Tibial nerve (tissue), 4 donors: Measurements from ENCODE around the gene CNOT1. TPM values are rescaled to one million over a fixed set of nuclear protein-coding genes. Genes with fewer than 3 reads are reported as not detected.

Experiments
- DNase-seq, 2 donors: peaks; one replicate each; pipeline ENCODE4 v3.0.0-alpha.2; 2019; ENCODE audit warnings: low spot score in 2 of 2
- H3K27ac ChIP-seq, 4 donors: fragments of 200-600 bp; sonication (generic) in 3 of 4; one replicate each; pipeline ENCODE4 v1.5.1; 2017 to 2019; ENCODE audit warnings: mild to moderate bottlenecking in 1 of 4
- H3K27me3 ChIP-seq, 2 donors: fragments of 200-600 bp; sonication (generic) in 1 of 2; one replicate each; pipeline versions ENCODE4 v1.5.1 to v1.6.0; 2017 to 2019
- H3K36me3 ChIP-seq, 3 donors: fragments of 200-600 bp; sonication (generic); one replicate each; pipeline ENCODE4 v1.5.1; 2018 to 2019
- H3K4me1 ChIP-seq, 4 donors: fragments of 200-600 bp; sonication (generic) in 3 of 4; one replicate each; pipeline ENCODE4 v1.5.1; 2017 to 2019
- H3K4me3 ChIP-seq, 4 donors: fragments of 200-600 bp; sonication (generic) in 3 of 4; one replicate each; pipeline ENCODE4 v1.5.1; 2017 to 2019; ENCODE audit warnings: mild to moderate bottlenecking in 1 of 4, moderate library complexity in 1 of 4
- H3K9me3 ChIP-seq, 4 donors: fragments of 200-600 bp; sonication (generic) in 3 of 4; one replicate each; pipeline ENCODE4 v1.5.1; 2017 to 2019
- EP300 ChIP-seq, 2 donors: sonication (generic); formaldehyde crosslinking; IDR thresholded peaks; one replicate each; pipeline ENCODE4 v1.6.1; 2017; ENCODE audit warnings: antibody characterized with exemption in 2 of 2, mild to moderate bottlenecking in 1 of 2
- POLR2A ChIP-seq, 2 donors: fragments of 450-650 bp; IDR thresholded peaks; one replicate each; pipeline ENCODE4 v1.6.1; 2017; ENCODE audit warnings: antibody characterized with exemption in 2 of 2, mild to moderate bottlenecking in 2 of 2, moderate library complexity in 2 of 2
- WGBS, 2 donors: methylation state at CpG; one replicate each; pipeline ENCODE4 v1.1.5; 2018; 5-methylcytosine and 5-hydroxymethylcytosine counted together
- total RNA-seq, 4 donors: library from RNA; depleted of rRNA; stranded (reverse); fragments of >200 nt; gene quantifications; one replicate each; pipeline ENCODE4 v1.1.0, GENCODE V29; 2016
- TF ChIP-seq, protein P1 (sequence below), 5 experiments: fragments of 200-600 bp in 3 of 5; fragments of 450-650 bp in 2 of 5; sonication (generic) in 3 of 5; IDR thresholded peaks; one replicate each; pipeline ENCODE4 v1.5.1; 2016 to 2019; ENCODE audit warnings: antibody characterized with exemption in 5 of 5, mild to moderate bottlenecking in 3 of 5, moderate library complexity in 2 of 5

CNOT1 gene
- total RNA-seq, 4 donors from 2014 or later: 80.8 to 122 (median 105) TPM

DNA sequence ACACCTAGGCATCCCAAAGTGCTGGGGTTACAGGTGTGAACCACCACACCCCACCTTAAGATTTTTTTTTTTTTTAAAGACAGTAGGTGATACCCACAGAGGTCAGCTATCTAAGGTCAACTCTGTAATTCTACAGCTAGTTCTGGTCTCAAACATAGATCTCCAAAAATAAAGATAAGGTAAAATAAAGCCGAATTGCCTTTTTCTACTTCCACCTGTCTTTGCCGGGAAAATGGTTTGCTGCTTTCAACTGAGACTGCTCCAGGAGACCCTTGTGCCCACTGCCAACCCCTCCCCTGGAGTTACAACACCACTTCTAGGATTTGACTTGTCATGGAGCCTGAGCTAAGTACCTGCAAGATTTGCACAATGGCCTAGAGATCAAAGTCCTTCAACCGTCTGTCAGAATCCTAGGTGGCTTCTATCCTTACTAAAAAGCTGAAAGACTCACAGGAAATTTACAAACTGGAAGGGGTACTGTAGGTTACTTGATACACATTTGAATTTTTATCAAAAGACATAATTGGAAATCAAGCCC lies 4.7 kb upstream of the CNOT1 start:
- Histone ChIP-seq H3K36me3 (no peaks in the 10 kb centered on the region), H3K27ac (no peak overlapping the region), H3K27me3 (no peaks in the 10 kb centered on the region), H3K4me1 (peaks cover 0 to 7% (median 0%) of the 10 kb centered on the region in 4 donors), H3K9me3 (no peaks in the 10 kb centered on the region), H3K4me3 (no peak overlapping the region)
- 68 to 84% methylated on average over 3 of the region's 3 CpGs for WGBS, 2 donors
- TF ChIP-seq, protein P1, sequence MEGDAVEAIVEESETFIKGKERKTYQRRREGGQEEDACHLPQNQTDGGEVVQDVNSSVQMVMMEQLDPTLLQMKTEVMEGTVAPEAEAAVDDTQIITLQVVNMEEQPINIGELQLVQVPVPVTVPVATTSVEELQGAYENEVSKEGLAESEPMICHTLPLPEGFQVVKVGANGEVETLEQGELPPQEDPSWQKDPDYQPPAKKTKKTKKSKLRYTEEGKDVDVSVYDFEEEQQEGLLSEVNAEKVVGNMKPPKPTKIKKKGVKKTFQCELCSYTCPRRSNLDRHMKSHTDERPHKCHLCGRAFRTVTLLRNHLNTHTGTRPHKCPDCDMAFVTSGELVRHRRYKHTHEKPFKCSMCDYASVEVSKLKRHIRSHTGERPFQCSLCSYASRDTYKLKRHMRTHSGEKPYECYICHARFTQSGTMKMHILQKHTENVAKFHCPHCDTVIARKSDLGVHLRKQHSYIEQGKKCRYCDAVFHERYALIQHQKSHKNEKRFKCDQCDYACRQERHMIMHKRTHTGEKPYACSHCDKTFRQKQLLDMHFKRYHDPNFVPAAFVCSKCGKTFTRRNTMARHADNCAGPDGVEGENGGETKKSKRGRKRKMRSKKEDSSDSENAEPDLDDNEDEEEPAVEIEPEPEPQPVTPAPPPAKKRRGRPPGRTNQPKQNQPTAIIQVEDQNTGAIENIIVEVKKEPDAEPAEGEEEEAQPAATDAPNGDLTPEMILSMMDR (IDR thresholded peaks at IDR 0.05): no peak
- TF ChIP-seq EP300 (IDR thresholded peaks at IDR 0.05) (no peak), POLR2A (IDR thresholded peaks at IDR 0.05) (no peak)
- no peak for DNase-seq

DNA sequence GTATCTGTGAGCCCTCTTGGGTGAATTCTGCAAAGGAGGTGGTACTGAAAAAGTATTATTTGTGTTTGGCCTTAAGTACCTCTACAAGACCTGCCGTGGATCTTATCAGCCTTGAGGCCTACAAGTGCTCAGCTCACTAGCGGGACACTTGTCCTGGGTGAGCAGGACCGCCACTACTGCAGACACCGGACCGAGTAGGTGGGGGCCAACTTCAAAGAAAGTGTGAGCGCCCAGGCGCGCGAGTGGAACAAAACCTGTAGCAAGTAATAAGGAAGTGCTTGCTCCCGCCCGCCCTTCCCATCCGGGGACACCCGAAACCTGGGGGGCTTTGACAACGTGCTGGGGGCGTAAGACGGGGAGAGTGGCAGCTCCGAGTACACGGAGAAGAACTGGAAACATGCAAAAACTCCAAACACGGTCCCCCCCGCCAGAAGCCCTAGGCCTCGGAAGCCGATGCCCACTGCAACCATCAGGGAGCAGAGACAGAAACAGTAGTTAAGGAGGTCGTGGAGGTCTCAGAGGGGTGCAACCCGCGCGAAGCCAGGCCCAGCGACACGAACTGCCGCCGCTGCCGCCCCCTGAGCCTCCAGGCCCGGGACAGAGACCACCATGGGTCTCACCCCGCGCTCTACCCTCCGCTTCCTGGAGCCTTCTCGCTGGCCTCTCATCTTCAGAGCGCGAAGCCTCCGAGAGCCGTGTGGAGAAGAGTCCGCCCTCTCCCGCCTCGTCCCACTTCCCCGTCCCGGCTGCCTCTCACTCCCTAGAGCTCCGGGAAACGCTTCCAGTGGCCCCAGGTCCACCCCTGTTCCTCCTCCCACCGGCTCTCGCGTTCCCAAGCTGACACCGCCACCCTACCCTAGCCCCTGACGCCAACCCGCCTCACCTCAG lies 537 bp downstream of the CNOT1 start:
- TF ChIP-seq, protein P1 (IDR thresholded peaks at IDR 0.05): no peak
- no peak for TF ChIP-seq POLR2A (IDR thresholded peaks at IDR 0.05)
- TF ChIP-seq EP300 (IDR thresholded peaks at IDR 0.05): no peak
- peak overlapping the region; percentile 91 to 99 (median 99) for H3K27ac ChIP-seq
- H3K4me3 ChIP-seq: peak overlapping the region; percentile 77 to 100 (median 90)
- DNase-seq: peak; percentile 23 to 35
- peaks cover 0 to 8% (median 6%) of the 10 kb centered on the region in 3 donors for H3K36me3 ChIP-seq
- 0% methylated on average over 50 of the region's 53 CpGs for WGBS, 2 donors
- H3K27me3 ChIP-seq: no peaks in the 10 kb centered on the region
- H3K4me1 ChIP-seq: peaks cover 0 to 23% (median 14%) of the 10 kb centered on the region in 4 donors
- no peaks in the 10 kb centered on the region for H3K9me3 ChIP-seq

DNA sequence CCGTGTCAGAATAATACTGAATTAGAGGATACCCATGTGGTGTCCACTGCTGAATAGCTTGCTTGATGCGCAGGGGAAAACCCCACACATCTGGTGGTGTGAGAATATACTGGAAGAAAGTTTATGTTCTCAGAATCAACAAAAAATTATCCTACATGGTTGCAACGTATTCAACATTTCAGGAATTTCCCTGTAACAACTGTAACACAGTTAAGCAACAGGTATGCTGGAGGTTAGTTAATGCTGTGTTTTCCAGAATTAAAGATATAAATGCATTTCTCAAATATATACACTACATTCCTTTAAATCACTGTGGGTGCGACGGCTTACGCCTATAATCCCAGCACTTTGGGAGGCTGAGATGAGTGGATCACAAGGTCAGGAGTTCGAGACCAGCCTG lies 5.4 kb downstream of the CNOT1 start:
- H3K27ac ChIP-seq: no peak overlapping the region
- no peaks in the 10 kb centered on the region for H3K9me3 ChIP-seq
- TF ChIP-seq EP300 (IDR thresholded peaks at IDR 0.05): no peak
- DNase-seq: no peak
- H3K4me1 ChIP-seq: peaks cover 0 to 23% (median 14%) of the 10 kb centered on the region in 4 donors
- H3K4me3 ChIP-seq: no peak overlapping the region
- H3K27me3 ChIP-seq: no peaks in the 10 kb centered on the region
- WGBS, 2 donors: 86 to 91% methylated on average over 7 of the region's 7 CpGs
- peaks cover 0 to 52% (median 14%) of the 10 kb centered on the region in 3 donors for H3K36me3 ChIP-seq

DNA sequence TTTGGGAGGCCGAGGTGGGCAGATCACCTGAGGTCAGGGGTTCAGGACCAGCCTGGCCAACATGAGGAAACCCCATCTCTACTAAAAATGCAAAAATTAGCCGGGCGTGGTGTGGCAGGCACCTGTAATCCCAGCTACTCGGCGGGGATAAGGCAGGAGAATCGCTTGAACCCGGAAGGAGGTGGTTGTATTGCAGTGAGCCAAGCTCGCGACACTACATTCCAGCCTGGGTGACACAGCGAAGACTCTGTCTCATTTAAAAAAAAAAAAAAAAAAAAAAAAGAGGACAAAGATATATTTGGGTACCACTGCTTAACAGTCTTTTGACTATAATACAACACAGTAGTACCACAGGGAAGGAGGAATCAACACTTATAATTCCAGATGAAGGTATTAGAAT lies 9.2 kb downstream of the CNOT1 start:
- DNase-seq: no peak
- Histone ChIP-seq H3K36me3 (peaks cover 0 to 75% (median 22%) of the 10 kb centered on the region in 3 donors), H3K4me3 (no peak overlapping the region), H3K9me3 (no peaks in the 10 kb centered on the region), H3K27me3 (no peaks in the 10 kb centered on the region), H3K27ac (no peak overlapping the region), H3K4me1 (no peaks in the 10 kb centered on the region)
- TF ChIP-seq POLR2A (IDR thresholded peaks at IDR 0.05) (no peak), EP300 (IDR thresholded peaks at IDR 0.05) (no peak)
- TF ChIP-seq, protein P1 (IDR thresholded peaks at IDR 0.05): no peak
- 90 to 91% methylated on average over 10 of the region's 10 CpGs for WGBS, 2 donors

DNA sequence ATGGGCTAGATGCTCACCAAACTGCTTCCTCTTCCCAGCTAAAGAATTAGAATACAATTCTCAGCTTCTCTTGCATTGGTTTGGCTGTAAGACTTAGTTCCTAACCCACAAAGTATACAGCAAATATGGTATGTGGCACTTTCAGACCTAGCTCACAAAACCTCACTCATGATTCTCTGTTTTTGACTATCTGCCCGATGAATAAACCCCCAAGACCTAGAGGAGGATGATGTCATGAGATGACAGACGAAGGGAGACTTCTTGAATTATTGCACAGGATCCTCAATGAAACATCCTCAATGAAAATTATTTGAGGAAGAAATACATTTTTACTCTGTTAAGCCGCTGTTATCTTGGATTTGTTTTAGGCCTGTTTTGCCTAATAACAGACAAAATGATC lies 14.3 kb downstream of the CNOT1 start:
- TF ChIP-seq, protein P1 (IDR thresholded peaks at IDR 0.05): no peak
- TF ChIP-seq POLR2A (IDR thresholded peaks at IDR 0.05) (no peak), EP300 (IDR thresholded peaks at IDR 0.05) (no peak)
- peaks cover 0 to 46% (median 8%) of the 10 kb centered on the region in 3 donors for H3K36me3 ChIP-seq
- H3K4me3 ChIP-seq: no peak overlapping the region
- no peak for DNase-seq
- H3K4me1 ChIP-seq: peaks cover 0 to 6% (median 3%) of the 10 kb centered on the region in 4 donors
- WGBS, 2 donors: 66 to 67% methylated on average over 3 of the region's 3 CpGs
- no peaks in the 10 kb centered on the region for H3K9me3 ChIP-seq
- no peak overlapping the region for H3K27ac ChIP-seq
- H3K27me3 ChIP-seq: no peaks in the 10 kb centered on the region
